ENCODE data around the gene ARID1B.

DNA sequence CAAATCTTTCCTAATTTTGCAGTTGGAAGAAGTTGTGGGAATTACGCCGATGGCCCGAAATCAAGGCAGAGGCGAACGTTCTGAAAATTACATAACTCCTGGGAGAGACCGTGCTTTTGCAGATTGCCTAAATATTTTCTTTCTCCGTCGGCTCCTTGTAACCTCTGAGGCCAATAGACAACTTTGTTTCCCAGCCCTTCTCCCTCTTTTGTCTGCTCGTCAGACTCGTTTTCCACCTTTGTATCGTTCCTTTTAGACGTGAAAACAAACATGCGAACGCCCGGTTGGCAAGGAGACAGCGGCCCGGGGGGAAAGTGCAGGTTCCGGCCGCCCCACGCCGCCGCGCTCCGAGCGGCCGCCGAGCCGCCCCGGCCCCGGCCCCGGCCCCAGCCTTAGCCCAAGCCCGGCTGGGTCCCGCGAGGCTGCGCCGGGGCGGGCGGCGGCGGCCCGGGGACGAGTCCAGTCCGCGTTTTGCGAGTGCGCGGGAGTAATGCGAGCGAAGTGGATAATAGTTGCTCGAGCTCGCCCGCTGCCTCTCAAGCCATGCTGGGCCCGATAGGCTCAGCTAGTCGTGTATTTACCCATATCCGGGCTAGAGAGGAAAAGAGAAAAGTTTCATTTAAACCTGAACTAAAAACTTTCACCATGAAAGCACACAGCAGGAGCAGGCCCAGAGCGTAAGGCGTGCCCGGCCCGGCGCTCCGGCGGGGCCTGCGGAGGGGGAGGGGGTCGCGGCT lies at the start of gene ARID1B:
- no peak; the same call in 1 of the 2 replicates for TF ChIP-seq POLR2AphosphoS5 (IDR thresholded peaks at IDR 0.05; ENCODE audit: low read depth, low read length)
- TF ChIP-seq SIN3A (IDR thresholded peaks at IDR 0.05; ENCODE audit: borderline replicate concordance, insufficient read depth, low read length) = no peak
